OCI-LY7 (cell line): ENCODE data around the gene MFSD2A. TPM values are rescaled to one million over a fixed set of nuclear protein-coding genes. Genes with fewer than 3 reads are reported as not detected.

Experiments used
- BruUV-seq: library from RNA; stranded (reverse); fragments of 400-500 nt; replicated peaks from 2 replicates; lab custom pipeline; 2021; lab: Mats Ljungman, UMichigan
- CTCF ChIA-PET: fragments of 300-600 bp; sonication (Branson Sonifier 250); formaldehyde crosslinking; loops from one replicate; lab custom pipeline; 2022; ENCODE audit warnings: antibody characterized with exemption; ENCODE audit not compliant: unreplicated experiment; lab: Charles Lee
- POLR2A ChIA-PET: fragments of 300-600 bp; sonication (Branson Sonifier 250); formaldehyde crosslinking; loops from one replicate; lab custom pipeline; 2022; ENCODE audit warnings: antibody characterized with exemption; lab: Charles Lee
- DNase-seq: peaks from one replicate; pipeline ENCODE4 v3.0.0-alpha.2; 2015; ENCODE audit warnings: low spot score
- H2AFZ ChIP-seq: fragments of 200-600 bp; sonication (generic), shearing (Covaris generic); 2 replicates; pipeline ENCODE4 v1.6.1; 2014; ENCODE audit warnings: mild to moderate bottlenecking, antibody characterized with exemption, low read length, moderate library complexity
- H3K27ac ChIP-seq: fragments of 200-600 bp; sonication (generic); 2 replicates; pipeline ENCODE4 v1.5.1; 2014; ENCODE audit warnings: mixed run types, low read depth, mild to moderate bottlenecking, moderate library complexity, low read length, inconsistent platforms; ENCODE audit not compliant: poor library complexity, severe bottlenecking
- H3K36me3 ChIP-seq: fragments of 200-600 bp; sonication (generic); 2 replicates; pipeline ENCODE4 v1.6.1; 2014; ENCODE audit warnings: mild to moderate bottlenecking, antibody characterized with exemption, low read length, moderate library complexity, mixed read lengths; ENCODE audit not compliant: insufficient read depth
- H3K4me1 ChIP-seq: fragments of 200-600 bp; sonication (generic); 2 replicates; pipeline ENCODE4 v1.5.1; 2014; ENCODE audit warnings: mild to moderate bottlenecking, low read length; ENCODE audit not compliant: insufficient read depth, poor library complexity, severe bottlenecking
- H3K4me2 ChIP-seq: fragments of 200-600 bp; sonication (generic); 2 replicates; pipeline ENCODE4 v1.6.1; 2014; ENCODE audit warnings: mild to moderate bottlenecking, low read length
- H3K4me3 ChIP-seq: fragments of 200-600 bp; sonication (generic); 2 replicates; pipeline ENCODE4 v1.5.1; 2014; ENCODE audit warnings: mild to moderate bottlenecking, low read depth, low read length; ENCODE audit not compliant: poor library complexity, severe bottlenecking
- H3K79me2 ChIP-seq: fragments of 200-600 bp; sonication (generic); 2 replicates; pipeline ENCODE4 v1.6.1; 2016; ENCODE audit warnings: low read depth, mild to moderate bottlenecking, low read length, moderate library complexity, mixed read lengths; ENCODE audit not compliant: insufficient read depth
- H3K9me2 ChIP-seq: fragments of 200-600 bp; sonication (generic); 2 replicates; pipeline ENCODE4 v1.6.1; 2016; ENCODE audit warnings: mild to moderate bottlenecking, low read length, mixed read lengths; ENCODE audit not compliant: insufficient read depth
- H3K9me3 ChIP-seq: fragments of 200-600 bp; sonication (generic); 2 replicates; pipeline ENCODE4 v1.6.1; 2014; ENCODE audit warnings: mild to moderate bottlenecking, mixed run types, low read length, mixed read lengths
- H4K20me1 ChIP-seq: fragments of 200-600 bp; sonication (generic); 2 replicates; pipeline ENCODE4 v1.6.1; 2014; ENCODE audit warnings: mild to moderate bottlenecking, antibody characterized with exemption, low read length, moderate library complexity, mixed read lengths; ENCODE audit not compliant: insufficient read depth
- CTCF ChIP-seq: fragments of 200-600 bp; sonication (generic); conservative IDR thresholded peaks from 2 replicates; pipeline ENCODE4 v1.5.1; 2014; ENCODE audit warnings: mild to moderate bottlenecking, antibody characterized with exemption, low read length, moderate library complexity, mixed read lengths
- EZH2phosphoT487 ChIP-seq: fragments of 200-600 bp; sonication (generic); IDR thresholded peaks from 2 replicates; pipeline ENCODE4 v1.6.1; 2018; ENCODE audit warnings: low read depth, borderline replicate concordance, mild to moderate bottlenecking, mixed run types, antibody characterized with exemption, low read length, moderate library complexity, mixed read lengths
- intact Hi-C: fragments of 100-400 bp; cut with micrococcal nuclease; formaldehyde crosslinking; loops from one replicate; pipeline ENCODE4 v1.10.0; 2022; ENCODE audit not compliant: unreplicated experiment
- total RNA-seq, 2 experiments: library from RNA; depleted of rRNA in 1 of 2; stranded (reverse); fragments of >200 nt in 1 of 2; shearing (Covaris generic) in 1 of 2; gene quantifications; 2 replicates each; pipeline ENCODE4 v1.2.3, GENCODE V29; 2014 to 2022

The MFSD2A gene
- total RNA-seq, 2 experiments from 2014 or later = 9.9 to 13.4 TPM

GRCh38 chr1:39973503-39974135, 18.7 kb downstream of the MFSD2A start:
- H3K79me2 ChIP-seq = no peaks in the 10 kb centered on the region
- intact Hi-C loops = loop anchor here (1.0 kb wide), 3 partner anchors 54 to 156 kb away; no protein-coding TSS in a partner anchor
- no peaks in the 10 kb centered on the region for H3K9me3 ChIP-seq
- H3K36me3 ChIP-seq = peaks cover 23% of the 10 kb centered on the region; the same call in 1 of the 2 replicates
- no peaks in the 10 kb centered on the region for H3K4me1 ChIP-seq
- no peaks in the 10 kb centered on the region for H4K20me1 ChIP-seq
- DNase-seq = peak; percentile 77
- no peak overlapping the region for H3K4me3 ChIP-seq
- ChIA-PET POLR2A (interaction anchor here (0.6 to 1.0 kb wide), 2 partner anchors 54 to 132 kb away, joined by 3 to 4 read pairs; no protein-coding TSS in a partner anchor), CTCF (interaction anchor here (0.9 to 1.6 kb wide), 2 partner anchors 53 to 54 kb away, joined by 3 to 7 read pairs; no protein-coding TSS in a partner anchor)
- H3K4me2 ChIP-seq = no peak overlapping the region
- no TSS peak for BruUV-seq
- H3K9me2 ChIP-seq = no peaks in the 10 kb centered on the region
- H3K27ac ChIP-seq = no peak overlapping the region
- TF ChIP-seq EZH2phosphoT487 (no peak), CTCF (peak; percentile 100)
- H2AFZ ChIP-seq = no peak overlapping the region

DNA sequence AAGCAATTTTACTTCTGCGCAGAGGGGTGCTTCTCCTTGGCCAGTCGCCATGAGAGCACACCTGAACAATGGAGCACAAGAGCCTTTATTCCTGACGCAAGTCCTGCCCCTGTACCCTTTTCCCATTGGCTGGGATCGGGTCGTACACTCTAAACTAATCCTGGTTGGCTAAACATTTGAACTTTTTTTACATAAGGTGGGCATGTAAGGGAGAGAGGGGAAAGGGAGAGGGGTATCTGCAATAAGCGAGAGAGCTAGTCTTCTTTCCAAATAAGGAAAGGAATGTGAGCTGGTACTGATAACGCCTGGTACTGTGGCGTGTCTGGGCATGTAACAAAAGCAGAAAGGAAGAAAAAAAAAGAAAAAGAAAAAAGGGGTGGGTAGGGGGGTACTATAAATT, 21.8 kb downstream of the MFSD2A start:
- no peaks in the 10 kb centered on the region for H3K9me2 ChIP-seq
- CTCF ChIA-PET = no interaction called here
- no peak overlapping the region for H3K4me2 ChIP-seq
- H3K9me3 ChIP-seq = no peaks in the 10 kb centered on the region
- H2AFZ ChIP-seq = no peak overlapping the region
- TF ChIP-seq CTCF = no peak
- intact Hi-C loops = no loop called here
- H4K20me1 ChIP-seq = no peaks in the 10 kb centered on the region
- POLR2A ChIA-PET = interaction anchor here (0.6 kb wide), 1 partner anchor 365 kb away, joined by 5 read pairs; no protein-coding TSS in a partner anchor
- no peak overlapping the region for H3K27ac ChIP-seq
- H3K79me2 ChIP-seq = no peaks in the 10 kb centered on the region
- peaks cover 6% of the 10 kb centered on the region for H3K4me1 ChIP-seq
- no TSS peak for BruUV-seq
- H3K36me3 ChIP-seq = no peaks in the 10 kb centered on the region
- no peak for DNase-seq
- H3K4me3 ChIP-seq = no peak overlapping the region

DNA sequence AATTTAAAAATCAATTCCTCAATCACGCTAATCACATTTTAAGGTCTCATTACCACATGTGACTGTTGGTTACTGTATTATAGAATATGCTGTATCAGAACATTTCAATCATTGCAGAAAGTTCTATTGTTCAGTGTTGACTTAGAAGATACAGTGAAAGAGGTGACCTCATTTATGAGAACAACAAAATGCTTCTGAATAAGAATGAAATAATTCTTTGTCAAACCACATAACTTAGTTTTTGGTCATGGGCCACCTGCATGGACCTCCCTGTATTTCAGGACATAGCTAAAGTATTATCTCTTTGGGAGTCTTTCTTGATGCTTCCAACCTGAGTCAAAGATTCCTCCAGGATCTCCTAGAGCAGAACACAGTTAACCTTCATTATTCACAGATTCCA, 22.3 kb downstream of the MFSD2A start:
- no peak for TF ChIP-seq EZH2phosphoT487
- TF ChIP-seq CTCF = no peak
- Histone ChIP-seq H2AFZ (no peak overlapping the region), H3K36me3 (no peaks in the 10 kb centered on the region), H3K9me3 (no peaks in the 10 kb centered on the region), H3K4me3 (no peak overlapping the region), H4K20me1 (no peaks in the 10 kb centered on the region), H3K4me2 (no peak overlapping the region), H3K27ac (no peak overlapping the region), H3K9me2 (no peaks in the 10 kb centered on the region), H3K4me1 (peaks cover 6% of the 10 kb centered on the region), H3K79me2 (no peaks in the 10 kb centered on the region)
- DNase-seq = no peak
- intact Hi-C loops = no loop called here
- no TSS peak for BruUV-seq
- ChIA-PET CTCF (no interaction called here), POLR2A (interaction anchor here (0.6 to 0.9 kb wide), 4 partner anchors 14 to 364 kb away, joined by 3 to 5 read pairs (median 3); no protein-coding TSS in a partner anchor)
